HCT116 (cell line): ENCODE measurements around the gene TSC22D4. TPM values are rescaled to one million over a fixed set of nuclear protein-coding genes. Genes with fewer than 3 reads are reported as not detected.

Source experiments
- ATAC-seq: fragments of 200-7000 bp; cut with Tn5 transposase; 2 replicates; pipeline ENCODE4 v1.9.1; 2020; ENCODE audit warnings: mild to moderate bottlenecking, moderate library complexity
- BruUV-seq: library from RNA; stranded (reverse); fragments of 400-500 nt; replicated peaks from 2 replicates; lab custom pipeline; 2021; lab: Mats Ljungman, UMichigan
- CTCF ChIA-PET: fragments of 300-600 bp; sonication (Branson Sonifier 250); formaldehyde crosslinking; loops from one replicate; lab custom pipeline; 2021; ENCODE audit warnings: antibody characterized with exemption; lab: Charles Lee
- POLR2A ChIA-PET: fragments of 300-600, 350-600 bp; sonication (Branson Sonifier 250); formaldehyde crosslinking; loops from one replicate; lab custom pipeline; 2021; ENCODE audit warnings: antibody characterized with exemption; lab: Charles Lee
- RAD21 ChIA-PET, 2 experiments: fragments of 300-600 bp; sonication (Branson Sonifier 250); formaldehyde crosslinking; loops; one replicate each; lab custom pipeline; 2023; ENCODE audit warnings: low total read pairs in 2 of 2; ENCODE audit not compliant: uncharacterized antibody in 2 of 2, unreplicated experiment in 2 of 2, low non-redundant PET in 1 of 2; lab: Charles Lee
- DNase-seq: peaks from one replicate; pipeline ENCODE4 v3.0.0-alpha.2; 2010; ENCODE audit warnings: low read depth, low spot score
- H2AFZ ChIP-seq: fragments of 200-600 bp; shearing (Covaris generic), sonication (generic); 2 replicates; pipeline ENCODE4 v1.6.1; 2017; ENCODE audit warnings: low read depth, mixed run types, mixed read lengths, antibody characterized with exemption, low read length; ENCODE audit not compliant: poor library complexity, severe bottlenecking
- H3K27ac ChIP-seq: 2 replicates; pipeline ENCODE4 v1.5.1; 2012; ENCODE audit warnings: low read depth, low read length
- H3K27me3 ChIP-seq: fragments of 200-600 bp; sonication (generic); 2 replicates; pipeline ENCODE4 v1.6.1; 2016; ENCODE audit warnings: mixed run types, low read length, mixed read lengths; ENCODE audit not compliant: insufficient read depth
- H3K36me3 ChIP-seq, 2 experiments: fragments of 200-500 bp in 1 of 2; fragments of 200-600 bp in 1 of 2; sonication (Bioruptor generic) in 1 of 2; sonication (generic) in 1 of 2; 2 replicates each; pipeline versions ENCODE4 v1.5.1 to v1.6.1; 2014 to 2016; ENCODE audit warnings: low read length in 2 of 2, inconsistent platforms in 1 of 2, mixed read lengths in 1 of 2, mixed run types in 1 of 2; ENCODE audit not compliant: insufficient read depth in 2 of 2, control insufficient read depth in 1 of 2
- H3K4me1 ChIP-seq, 2 experiments: fragments of 200-600 bp in 1 of 2; sonication (generic) in 1 of 2; 2 replicates each; pipeline versions ENCODE4 v1.5.1 to v1.6.1; 2012 to 2017; ENCODE audit warnings: low read length in 2 of 2, inconsistent platforms in 1 of 2, mild to moderate bottlenecking in 1 of 2, mixed read lengths in 1 of 2, mixed run types in 1 of 2, moderate library complexity in 1 of 2; ENCODE audit not compliant: insufficient read depth in 2 of 2, control insufficient read depth in 1 of 2
- H3K4me2 ChIP-seq: fragments of 200-600 bp; sonication (generic); 2 replicates; pipeline ENCODE4 v1.6.1; 2017; ENCODE audit warnings: mixed run types, low read length, mixed read lengths
- H3K4me3 ChIP-seq, 2 experiments: fragments of 200-600 bp in 1 of 2; sonication (generic) in 1 of 2; replicated peaks in 1 of 2; 2 replicates each; pipeline ENCODE4 v1.5.1; 2011 to 2016; ENCODE audit warnings: low read length in 2 of 2, control low read depth in 1 of 2, low read depth in 1 of 2, mild to moderate bottlenecking in 1 of 2, mixed read lengths in 1 of 2, mixed run types in 1 of 2
- H3K79me2 ChIP-seq: fragments of 200-600 bp; sonication (generic); 2 replicates; pipeline ENCODE4 v1.6.1; 2017; ENCODE audit warnings: mild to moderate bottlenecking, mixed run types, low read length, moderate library complexity, mixed read lengths; ENCODE audit not compliant: insufficient read depth
- H3K9ac ChIP-seq: fragments of 200-600 bp; sonication (generic); 2 replicates; pipeline ENCODE4 v1.6.1; 2016; ENCODE audit warnings: low read length, mixed read lengths
- H3K9me2 ChIP-seq: fragments of 200-600 bp; sonication (generic), shearing (Covaris generic); 2 replicates; pipeline ENCODE4 v1.6.1; 2017; ENCODE audit warnings: mixed run types, mild to moderate bottlenecking, moderate library complexity; ENCODE audit not compliant: insufficient read depth
- H3K9me3 ChIP-seq, 2 experiments: fragments of 200-500 bp in 1 of 2; fragments of 200-600 bp in 1 of 2; sonication (Bioruptor generic) in 1 of 2; sonication (generic) in 1 of 2; 2 replicates each; pipeline ENCODE4 v1.6.1; 2014 to 2017; ENCODE audit warnings: low read length in 2 of 2, mixed read lengths in 2 of 2, inconsistent platforms in 1 of 2, low read depth in 1 of 2, mild to moderate bottlenecking in 1 of 2, mixed run types in 1 of 2, moderate library complexity in 1 of 2; ENCODE audit not compliant: control insufficient read depth in 1 of 2, insufficient read depth in 1 of 2
- H4K20me1 ChIP-seq: fragments of 200-600 bp; sonication (generic), shearing (Covaris generic); 2 replicates; pipeline ENCODE4 v1.6.1; 2017; ENCODE audit warnings: mixed run types, mild to moderate bottlenecking, moderate library complexity; ENCODE audit not compliant: insufficient read depth
- CBX3 ChIP-seq: IDR thresholded peaks from 2 replicates; pipeline ENCODE4 v1.6.1; 2012; ENCODE audit warnings: low read depth
- FOSL1 ChIP-seq: IDR thresholded peaks from 2 replicates; pipeline ENCODE4 v1.6.1; 2012; ENCODE audit warnings: low read depth
- MAX ChIP-seq: IDR thresholded peaks from 2 replicates; pipeline ENCODE4 v1.6.1; 2012
- POLR2A ChIP-seq: IDR thresholded peaks from 2 replicates; pipeline ENCODE4 v1.7.0; 2011; ENCODE audit warnings: borderline replicate concordance; ENCODE audit not compliant: insufficient read depth, insufficient read length; ENCODE audit errors: extremely low read depth
- POLR2AphosphoS5 ChIP-seq: IDR thresholded peaks from 2 replicates; pipeline ENCODE4 v1.6.1; 2011; ENCODE audit warnings: mild to moderate bottlenecking, low read depth, low read length, moderate library complexity
- SRF ChIP-seq: IDR thresholded peaks from 2 replicates; pipeline ENCODE4 v1.6.1; 2012; ENCODE audit warnings: low read depth
- TCF7L2 ChIP-seq: IDR thresholded peaks from 2 replicates; pipeline ENCODE4 v1.7.0; 2011; ENCODE audit warnings: borderline replicate concordance, inconsistent platforms; ENCODE audit not compliant: insufficient read depth, insufficient read length; ENCODE audit errors: extremely low read depth
- intact Hi-C: fragments of 100-400 bp; cut with micrococcal nuclease; formaldehyde crosslinking; loops from 2 replicates; pipeline ENCODE4 v1.10.0; 2022
- total RNA-seq: library from RNA; stranded (reverse); gene quantifications from one replicate; pipeline ENCODE4 v1.2.1, GENCODE V29; 2021; ENCODE audit not compliant: unreplicated experiment
- TF ChIP-seq, protein P1 (sequence below), 3 experiments: fragments of 200-600 bp in 1 of 3; sonication (generic) in 1 of 3; IDR thresholded peaks in 2 of 3; conservative IDR thresholded peaks in 1 of 3; 2 replicates each; pipeline ENCODE4 v1.5.1; 2012 to 2017; ENCODE audit warnings: low read depth in 2 of 3, low read length in 2 of 3, antibody characterized with exemption in 1 of 3, borderline replicate concordance in 1 of 3, control low read depth in 1 of 3, mild to moderate bottlenecking in 1 of 3, mixed read lengths in 1 of 3, mixed run types in 1 of 3, moderate library complexity in 1 of 3; ENCODE audit not compliant: insufficient read depth in 1 of 3
- TF ChIP-seq, protein P2 (sequence below): IDR thresholded peaks from 2 replicates; pipeline ENCODE4 v1.6.1; 2012
- TF ChIP-seq, protein P3 (sequence below): IDR thresholded peaks from 2 replicates; pipeline ENCODE4 v1.6.1; 2011; ENCODE audit warnings: mild to moderate bottlenecking, low read length, moderate library complexity; ENCODE audit not compliant: insufficient replicate concordance; ENCODE audit errors: extremely low read depth

The TSC22D4 gene
- total RNA-seq, 1 experiment from 2014 or later, result 36.9 TPM

GRCh38 chr7:100433276-100433591 lies 45.8 kb downstream of the TSC22D4 start:
- H4K20me1 ChIP-seq, result no peaks in the 10 kb centered on the region
- ChIA-PET POLR2A (no interaction called here), RAD21 (no interaction called here), CTCF (no interaction called here)
- no peak overlapping the region for H3K4me3 ChIP-seq
- no peak overlapping the region for H2AFZ ChIP-seq
- peaks cover 62% of the 10 kb centered on the region for H3K79me2 ChIP-seq
- H3K9ac ChIP-seq, result no peak overlapping the region
- H3K4me2 ChIP-seq, result no peak overlapping the region
- TF ChIP-seq, protein P1, sequence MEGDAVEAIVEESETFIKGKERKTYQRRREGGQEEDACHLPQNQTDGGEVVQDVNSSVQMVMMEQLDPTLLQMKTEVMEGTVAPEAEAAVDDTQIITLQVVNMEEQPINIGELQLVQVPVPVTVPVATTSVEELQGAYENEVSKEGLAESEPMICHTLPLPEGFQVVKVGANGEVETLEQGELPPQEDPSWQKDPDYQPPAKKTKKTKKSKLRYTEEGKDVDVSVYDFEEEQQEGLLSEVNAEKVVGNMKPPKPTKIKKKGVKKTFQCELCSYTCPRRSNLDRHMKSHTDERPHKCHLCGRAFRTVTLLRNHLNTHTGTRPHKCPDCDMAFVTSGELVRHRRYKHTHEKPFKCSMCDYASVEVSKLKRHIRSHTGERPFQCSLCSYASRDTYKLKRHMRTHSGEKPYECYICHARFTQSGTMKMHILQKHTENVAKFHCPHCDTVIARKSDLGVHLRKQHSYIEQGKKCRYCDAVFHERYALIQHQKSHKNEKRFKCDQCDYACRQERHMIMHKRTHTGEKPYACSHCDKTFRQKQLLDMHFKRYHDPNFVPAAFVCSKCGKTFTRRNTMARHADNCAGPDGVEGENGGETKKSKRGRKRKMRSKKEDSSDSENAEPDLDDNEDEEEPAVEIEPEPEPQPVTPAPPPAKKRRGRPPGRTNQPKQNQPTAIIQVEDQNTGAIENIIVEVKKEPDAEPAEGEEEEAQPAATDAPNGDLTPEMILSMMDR (IDR thresholded peaks at IDR 0.05 in 2 of 3, conservative IDR thresholded peaks at IDR 0.05 in 1 of 3; ENCODE audit: borderline replicate concordance in 1 of 3, insufficient read depth in 1 of 3, low read depth in 2 of 3, low read length in 2 of 3), result no peak
- peak; percentile 24; the same call in 1 of the 2 replicates for TF ChIP-seq POLR2AphosphoS5
- BruUV-seq, result no TSS peak
- peaks cover 2 to 67% of the 10 kb centered on the region in 2 experiments for H3K4me1 ChIP-seq
- H3K36me3 ChIP-seq, result peaks cover 5 to 39% of the 10 kb centered on the region in 2 experiments; a peak in 2 of 4 replicates
- intact Hi-C loops, result no loop called here
- H3K27me3 ChIP-seq, result no peaks in the 10 kb centered on the region
- H3K9me3 ChIP-seq, result no peaks in the 10 kb centered on the region
- H3K9me2 ChIP-seq, result no peaks in the 10 kb centered on the region
- no peak for ATAC-seq
- no peak for DNase-seq
- H3K27ac ChIP-seq, result peak overlapping the region; percentile 99; the same call in 1 of the 2 replicates

DNA sequence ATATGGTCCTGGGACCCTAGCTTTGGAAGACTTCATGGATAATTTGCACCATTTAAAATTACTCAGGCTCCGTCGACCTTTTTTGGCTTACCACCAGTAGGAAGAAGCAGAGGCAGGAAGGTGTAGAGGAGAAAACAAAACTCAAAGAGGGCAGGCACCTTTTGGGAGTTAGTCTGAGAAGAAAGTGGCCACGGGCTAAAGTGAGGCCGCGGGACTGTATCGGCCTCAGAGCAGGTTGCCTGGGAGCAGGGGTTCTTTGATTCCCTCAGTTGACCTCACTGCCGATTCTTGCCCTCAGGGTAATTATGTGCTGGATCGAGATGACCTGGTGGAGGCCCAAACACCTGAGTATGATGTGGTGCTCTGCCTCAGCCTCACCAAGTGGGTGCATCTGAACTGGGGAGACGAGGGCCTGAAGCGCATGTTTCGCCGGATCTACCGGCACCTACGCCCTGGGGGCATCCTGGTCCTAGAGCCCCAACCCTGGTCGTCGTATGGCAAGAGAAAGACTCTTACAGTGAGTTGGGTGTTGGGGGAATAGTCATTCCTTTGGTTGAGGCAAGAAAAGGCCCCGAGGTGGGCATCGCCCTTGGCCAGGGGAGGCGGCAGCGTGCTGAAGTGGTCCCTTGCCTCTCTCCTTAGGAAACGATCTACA lies 46.3 kb downstream of the TSC22D4 start:
- Histone ChIP-seq H3K4me3 (no peak overlapping the region), H3K9me2 (no peaks in the 10 kb centered on the region), H3K27me3 (no peaks in the 10 kb centered on the region), H3K27ac (no peak overlapping the region; the same call in 1 of the 2 replicates), H3K9ac (no peak overlapping the region), H2AFZ (no peak overlapping the region), H3K4me2 (no peak overlapping the region), H3K4me1 (peaks cover 2 to 71% of the 10 kb centered on the region in 2 experiments), H4K20me1 (no peaks in the 10 kb centered on the region), H3K36me3 (peaks cover 5 to 39% of the 10 kb centered on the region in 2 experiments; a peak in 2 of 4 replicates), H3K9me3 (no peaks in the 10 kb centered on the region), H3K79me2 (peaks cover 62% of the 10 kb centered on the region)
- no peak for DNase-seq
- no peak for ATAC-seq
- ChIA-PET CTCF (no interaction called here), RAD21 (no interaction called here), POLR2A (no interaction called here)
- intact Hi-C loops, result no loop called here
- BruUV-seq, result no TSS peak
- TF ChIP-seq, protein P2, sequence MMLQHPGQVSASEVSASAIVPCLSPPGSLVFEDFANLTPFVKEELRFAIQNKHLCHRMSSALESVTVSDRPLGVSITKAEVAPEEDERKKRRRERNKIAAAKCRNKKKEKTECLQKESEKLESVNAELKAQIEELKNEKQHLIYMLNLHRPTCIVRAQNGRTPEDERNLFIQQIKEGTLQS, result no peak
- no peak for TF ChIP-seq TCF7L2
- TF ChIP-seq, protein P3, sequence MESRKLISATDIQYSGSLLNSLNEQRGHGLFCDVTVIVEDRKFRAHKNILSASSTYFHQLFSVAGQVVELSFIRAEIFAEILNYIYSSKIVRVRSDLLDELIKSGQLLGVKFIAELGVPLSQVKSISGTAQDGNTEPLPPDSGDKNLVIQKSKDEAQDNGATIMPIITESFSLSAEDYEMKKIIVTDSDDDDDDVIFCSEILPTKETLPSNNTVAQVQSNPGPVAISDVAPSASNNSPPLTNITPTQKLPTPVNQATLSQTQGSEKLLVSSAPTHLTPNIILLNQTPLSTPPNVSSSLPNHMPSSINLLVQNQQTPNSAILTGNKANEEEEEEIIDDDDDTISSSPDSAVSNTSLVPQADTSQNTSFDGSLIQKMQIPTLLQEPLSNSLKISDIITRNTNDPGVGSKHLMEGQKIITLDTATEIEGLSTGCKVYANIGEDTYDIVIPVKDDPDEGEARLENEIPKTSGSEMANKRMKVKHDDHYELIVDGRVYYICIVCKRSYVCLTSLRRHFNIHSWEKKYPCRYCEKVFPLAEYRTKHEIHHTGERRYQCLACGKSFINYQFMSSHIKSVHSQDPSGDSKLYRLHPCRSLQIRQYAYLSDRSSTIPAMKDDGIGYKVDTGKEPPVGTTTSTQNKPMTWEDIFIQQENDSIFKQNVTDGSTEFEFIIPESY, result no peak
- TF ChIP-seq POLR2AphosphoS5, result no peak; the same call in 1 of the 2 replicates
- no peak for TF ChIP-seq FOSL1
- TF ChIP-seq CBX3, result no peak
- no peak for TF ChIP-seq MAX
- no peak for TF ChIP-seq POLR2A
- no peak for TF ChIP-seq SRF
